Activated CD8-positive, alpha-beta T cell treated with anti-CD3 and anti-CD28 coated beads for 36 hours (primary cell): ENCODE results near the gene KRT14. TPM values are rescaled to one million over a fixed set of nuclear protein-coding genes. Genes with fewer than 3 reads are reported as not detected.
"Not testable (repeated sequence)": the region's sequence is repeated elsewhere in the genome, so short reads cannot be mapped to it uniquely, and the experiment has no call there.

Source experiments
- ATAC-seq: fragments of 200-7000 bp; cut with Tn5 transposase; one replicate; pipeline ENCODE4 v1.10.0; 2021; ENCODE audit warnings: mild to moderate bottlenecking, moderate library complexity
- CTCF ChIA-PET: fragments of 350-600 bp; sonication (Branson Sonifier 250); formaldehyde crosslinking; loops from one replicate; lab custom pipeline; 2021; ENCODE audit warnings: antibody characterized with exemption; lab: Charles Lee
- POLR2A ChIA-PET: fragments of 350-600 bp; sonication (Branson Sonifier 250); formaldehyde crosslinking; loops from one replicate; lab custom pipeline; 2021; ENCODE audit warnings: antibody characterized with exemption; lab: Charles Lee
- DNase-seq: peaks from one replicate; pipeline ENCODE4 v3.0.0-alpha.2; 2020
- H3K27ac Mint-ChIP-seq: one replicate; pipeline ENCODE4 v1.8.0; 2021; ENCODE audit warnings: mild to moderate bottlenecking, mixed read lengths
- H3K27me3 Mint-ChIP-seq: one replicate; pipeline ENCODE4 v1.8.0; 2021; ENCODE audit warnings: mixed read lengths
- H3K36me3 Mint-ChIP-seq: one replicate; pipeline ENCODE4 v1.8.0; 2021; ENCODE audit warnings: low read depth, mixed read lengths
- H3K4me1 Mint-ChIP-seq: one replicate; pipeline ENCODE4 v1.8.0; 2021; ENCODE audit warnings: low read depth, mixed read lengths
- H3K4me3 Mint-ChIP-seq: one replicate; pipeline ENCODE4 v1.8.0; 2021; ENCODE audit warnings: mild to moderate bottlenecking, moderate library complexity, mixed read lengths
- H3K9me3 Mint-ChIP-seq: one replicate; pipeline ENCODE4 v1.8.0; 2021; ENCODE audit warnings: mixed read lengths
- CTCF ChIP-seq: fragments of 200-600 bp; IDR thresholded peaks from one replicate; pipeline ENCODE4 v1.8.0; 2022; ENCODE audit warnings: antibody characterized with exemption, mild to moderate bottlenecking
- intact Hi-C: fragments of 100-400 bp; cut with micrococcal nuclease; formaldehyde crosslinking; loops from one replicate; pipeline ENCODE4 v1.10.0; 2022
- total RNA-seq, 2 experiments: library from RNA; stranded (reverse); gene quantifications; one replicate each; pipeline ENCODE4 v1.2.3, GENCODE V29; 2021

The KRT14 gene
- total RNA-seq, 2 experiments from 2014 or later = not detected

- intact Hi-C loops = no loop called here
- DNase-seq = no peak
- Mint-ChIP-seq H3K4me1 (no peaks in the 10 kb centered on the region), H3K36me3 (no peaks in the 10 kb centered on the region), H3K9me3 (no peaks in the 10 kb centered on the region), H3K4me3 (no peak overlapping the region), H3K27me3 (no peaks in the 10 kb centered on the region), H3K27ac (no peak overlapping the region)
- ChIA-PET POLR2A (interaction anchor here (0.7 kb wide), 1 partner anchor 730 kb away, joined by 3 read pairs; no protein-coding TSS in a partner anchor), CTCF (interaction anchor here (1.6 kb wide), 1 partner anchor 23 kb away, joined by 4 read pairs; no protein-coding TSS in a partner anchor)
- no peak for TF ChIP-seq CTCF
- no peak for ATAC-seq
These were observed 38.9 kb upstream of the KRT14 start for GRCh38 chr17:41625602-41626001.

DNA sequence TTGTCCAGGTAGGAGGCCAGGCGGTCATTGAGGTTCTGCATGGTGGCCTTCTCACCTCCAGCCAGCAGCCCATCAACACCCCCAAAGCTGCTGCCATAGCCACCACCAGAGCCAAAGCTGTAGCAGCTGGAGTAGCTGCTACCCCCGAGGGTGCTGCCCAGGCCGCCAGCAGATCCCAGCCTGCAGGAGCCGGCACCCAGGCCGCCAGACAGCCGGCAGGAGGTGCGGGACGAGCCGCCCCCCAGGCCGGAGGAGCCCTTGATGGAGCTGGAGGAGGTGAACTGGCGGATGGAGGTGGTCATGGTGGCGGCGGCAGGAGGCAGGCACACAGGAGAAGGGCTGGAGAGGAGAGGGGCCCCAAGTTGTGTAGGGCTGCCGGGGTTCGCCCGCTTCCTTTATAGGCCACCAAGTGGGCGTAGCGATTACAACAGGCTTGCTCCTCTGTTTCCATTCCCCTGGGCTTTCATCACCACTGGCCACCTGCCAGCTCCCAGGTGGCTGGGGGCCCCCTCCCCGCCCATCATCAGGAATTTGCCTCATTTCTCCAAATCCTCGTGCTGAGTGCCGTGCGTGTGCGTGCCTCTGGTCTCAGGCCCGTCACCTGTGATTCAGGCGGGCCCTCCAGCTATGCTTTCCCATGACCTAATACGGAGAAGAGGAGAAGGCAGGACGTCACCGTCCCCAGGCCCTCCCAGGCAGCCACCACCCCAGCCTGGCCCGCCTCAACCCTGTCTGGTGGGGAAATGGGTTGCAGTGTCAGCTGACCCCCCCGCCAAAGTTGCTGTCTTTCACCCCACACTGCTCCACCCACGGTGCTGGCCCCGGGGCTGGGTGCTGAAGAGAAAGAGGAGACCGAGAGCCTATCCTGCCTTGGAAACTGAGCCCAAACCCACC is 37.8 kb upstream of the KRT14 start, which contains the start of gene KRT17:
TSS of gene KRT17 (minus strand) at position 368 of the 894 bp plus-strand sequence. CDS start at position 302, 66 bp downstream.
- CTCF ChIA-PET = interaction anchor here (1.0 to 1.6 kb wide), 2 partner anchors 24 to 75 kb away, joined by 3 to 4 read pairs; no protein-coding TSS in a partner anchor
- H3K27me3 Mint-ChIP-seq = no peaks in the 10 kb centered on the region
- TF ChIP-seq CTCF = no peak
- no peaks in the 10 kb centered on the region for H3K9me3 Mint-ChIP-seq
- POLR2A ChIA-PET = no interaction called here
- no peaks in the 10 kb centered on the region for H3K36me3 Mint-ChIP-seq
- no peak within 1 kb of the TSS for H3K4me3 Mint-ChIP-seq
- H3K4me1 Mint-ChIP-seq = no peaks in the 10 kb centered on the region
- ATAC-seq = no peak
- no peak for DNase-seq
- no peak within 1 kb of the TSS for H3K27ac Mint-ChIP-seq
- intact Hi-C loops = no loop called here

DNA sequence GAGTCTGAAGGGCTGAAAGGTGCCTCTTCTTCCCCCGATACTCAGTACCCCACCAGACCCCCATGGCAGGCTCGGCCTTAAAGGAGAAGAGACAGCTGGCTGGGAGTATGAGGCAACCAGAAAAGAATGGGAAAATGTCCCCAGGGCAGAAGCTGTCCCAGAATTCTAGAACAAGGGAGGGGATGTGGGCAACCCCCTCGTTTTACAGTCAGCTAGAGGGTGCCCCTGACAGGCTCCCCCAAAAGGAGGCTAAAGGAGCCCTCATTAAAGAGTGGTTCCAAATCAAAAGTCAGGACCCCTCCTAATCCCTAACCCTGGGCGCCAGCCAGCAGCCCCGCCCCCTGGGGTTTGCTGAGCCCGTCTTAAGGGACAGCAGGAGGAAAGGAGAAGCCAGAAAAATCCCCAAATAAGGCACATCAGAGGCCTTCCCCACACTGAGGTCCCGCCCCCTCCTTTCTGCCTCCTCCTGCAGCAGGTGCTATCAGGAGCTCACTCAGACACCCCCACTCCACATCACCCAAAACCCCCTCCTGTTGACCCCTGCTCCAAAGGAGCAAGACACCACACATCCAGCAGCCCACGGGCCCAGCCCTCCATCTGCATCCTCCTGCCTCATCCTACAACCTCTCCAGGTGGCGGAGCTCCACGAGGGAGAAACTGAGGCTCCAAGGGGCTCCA is 36.6 kb upstream of the KRT14 start:
- POLR2A ChIA-PET, DNase-seq, H3K36me3 Mint-ChIP-seq, H3K27me3 Mint-ChIP-seq, H3K27ac Mint-ChIP-seq, H3K4me3 Mint-ChIP-seq, CTCF ChIA-PET, H3K9me3 Mint-ChIP-seq, intact Hi-C loops, ATAC-seq, H3K4me1 Mint-ChIP-seq: not testable (repeated sequence)

GRCh38 chr17:41622340-41623183 is 35.9 kb upstream of the KRT14 start:
- not testable (repeated sequence) for ATAC-seq

DNA sequence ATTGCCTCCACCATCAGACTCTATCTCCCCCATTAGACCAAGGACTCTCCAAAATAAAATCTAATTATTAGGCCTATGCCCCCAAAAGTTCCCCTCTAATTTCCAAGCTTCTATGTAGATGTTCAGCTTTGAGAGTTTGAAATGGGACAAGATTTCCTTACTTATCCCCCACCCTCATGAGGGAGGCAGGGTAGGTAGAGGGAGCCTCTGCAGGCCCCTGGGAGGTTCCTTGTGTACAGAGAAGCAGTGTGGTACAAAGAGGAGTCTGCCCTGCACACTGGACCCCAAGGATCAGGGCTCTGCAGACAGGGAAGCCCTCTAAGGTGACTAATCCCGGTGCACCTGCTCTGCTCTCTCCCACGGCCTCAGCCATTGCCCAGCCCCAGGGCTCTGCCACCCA is 35.2 kb upstream of the KRT14 start:
- TF ChIP-seq CTCF = no peak
- H3K9me3 Mint-ChIP-seq = no peaks in the 10 kb centered on the region
- peaks cover 2% of the 10 kb centered on the region for H3K27me3 Mint-ChIP-seq
- ChIA-PET CTCF (no interaction called here), POLR2A (no interaction called here)
- no peaks in the 10 kb centered on the region for H3K36me3 Mint-ChIP-seq
- no peak overlapping the region for H3K4me3 Mint-ChIP-seq
- H3K4me1 Mint-ChIP-seq = no peaks in the 10 kb centered on the region
- no peak overlapping the region for H3K27ac Mint-ChIP-seq
- ATAC-seq (no peak), DNase-seq (no peak)
- intact Hi-C loops = no loop called here

More at GRCh38 chr17:41622340-41623183, 35.9 kb upstream of the KRT14 start:
- H3K27me3 Mint-ChIP-seq, H3K36me3 Mint-ChIP-seq, H3K9me3 Mint-ChIP-seq, H3K4me1 Mint-ChIP-seq, H3K4me3 Mint-ChIP-seq, POLR2A ChIA-PET, H3K27ac Mint-ChIP-seq, CTCF ChIA-PET, intact Hi-C loops, DNase-seq: not testable (repeated sequence)

DNA sequence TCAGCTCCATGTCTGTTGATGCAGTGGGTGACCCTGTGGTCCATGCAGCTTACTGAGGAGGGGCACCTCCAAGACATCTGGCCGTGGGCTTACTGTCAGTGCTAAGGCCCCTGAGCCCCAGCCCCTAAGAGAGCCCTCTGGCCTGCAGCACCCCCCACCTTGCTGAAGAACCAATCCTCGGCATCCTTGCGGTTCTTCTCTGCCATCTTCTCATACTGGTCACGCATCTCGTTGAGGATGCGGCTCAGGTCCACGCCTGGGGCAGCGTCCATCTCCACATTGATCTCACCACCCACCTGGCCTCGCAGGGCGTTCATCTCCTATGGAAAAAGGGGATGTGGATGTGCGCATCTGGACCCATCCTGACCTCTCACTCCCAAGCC is 34.7 kb upstream of the KRT14 start:
- H3K4me3 Mint-ChIP-seq, ATAC-seq, H3K4me1 Mint-ChIP-seq, H3K27me3 Mint-ChIP-seq, H3K9me3 Mint-ChIP-seq, intact Hi-C loops, DNase-seq, H3K27ac Mint-ChIP-seq, H3K36me3 Mint-ChIP-seq, POLR2A ChIA-PET: not testable (repeated sequence)
- CTCF ChIA-PET = interaction anchor here (1.2 kb wide), 1 partner anchor 27 kb away, joined by 6 read pairs; no protein-coding TSS in a partner anchor
